Muscle of back (tissue), 11 donors: Measurements from ENCODE around the gene SPATS2. TPM values are rescaled to one million over a fixed set of nuclear protein-coding genes. Genes with fewer than 3 reads are reported as not detected.
"Not testable (repeated sequence)": the region's sequence is repeated elsewhere in the genome, so short reads cannot be mapped to it uniquely, and the experiment has no call there.

Experiments
- DNase-seq, 3 donors: peaks; one replicate each; pipeline versions ENCODE4 v3.0.0 to v3.0.0-alpha.2; 2013
- polyA plus RNA-seq, 10 donors: library from polyadenylated mRNA; unstranded; fragments of 120-200 nt; gene quantifications; one replicate each; pipeline ENCODE4 v1.2.1, GENCODE V29; 2013; ENCODE audit not compliant: insufficient read length in 10 of 10

SPATS2 gene
- polyA plus RNA-seq, 10 donors = 23.0 to 37.0 (median 28.1) TPM

GRCh38 chr12:49347311-49348193, 19.7 kb upstream of the SPATS2 start:
- peak; percentile 49 to 81 (median 65) for DNase-seq

- no peak for DNase-seq
These were observed 18.5 kb upstream of the SPATS2 start for GRCh38 chr12:49348781-49349180.

GRCh38 chr12:49349266-49349665, 18.0 kb upstream of the SPATS2 start:
- DNase-seq = no peak

GRCh38 chr12:49352351-49352750, 14.9 kb upstream of the SPATS2 start:
- no peak for DNase-seq

- no peak for DNase-seq
These were observed 11.3 kb upstream of the SPATS2 start for GRCh38 chr12:49355913-49356312.

- DNase-seq = peak in 2 of 3 donors; percentile 30 to 55
These were observed 10.1 kb upstream of the SPATS2 start for GRCh38 chr12:49357103-49357678.

- DNase-seq = peak; percentile 53 to 81 (median 74)
These were observed 8.7 kb upstream of the SPATS2 start for GRCh38 chr12:49358483-49359141.

GRCh38 chr12:49359671-49360070, 7.6 kb upstream of the SPATS2 start:
- no peak for DNase-seq

- no peak for DNase-seq
These were observed 5.2 kb upstream of the SPATS2 start for GRCh38 chr12:49362077-49362476.

- no peak for DNase-seq
These were observed 2.3 kb upstream of the SPATS2 start for GRCh38 chr12:49364989-49365388.

GRCh38 chr12:49365542-49365941, 1.7 kb upstream of the SPATS2 start:
- no peak for DNase-seq

- DNase-seq = no peak
These were observed 1.1 kb upstream of the SPATS2 start for GRCh38 chr12:49366096-49366651.

GRCh38 chr12:49366652-49367380, 446 bp upstream of the SPATS2 start:
- DNase-seq = peak; percentile 96 to 98 (median 96)

GRCh38 chr12:49368240-49368600, 958 bp downstream of the SPATS2 start:
- DNase-seq = no peak

GRCh38 chr12:49369411-49370145, 2.3 kb downstream of the SPATS2 start:
- DNase-seq = peak in 2 of 3 donors; percentile 58 to 80

- DNase-seq = no peak
These were observed 3.3 kb downstream of the SPATS2 start for GRCh38 chr12:49370539-49370938.

- DNase-seq = no peak
These were observed 8.1 kb downstream of the SPATS2 start for GRCh38 chr12:49375406-49375805.

- no peak for DNase-seq
These were observed 10.1 kb downstream of the SPATS2 start for GRCh38 chr12:49377386-49377785.

GRCh38 chr12:49380184-49380583, 12.9 kb downstream of the SPATS2 start:
- DNase-seq = not testable (repeated sequence)

GRCh38 chr12:49388682-49389386, 21.6 kb downstream of the SPATS2 start:
- DNase-seq = no peak

- DNase-seq = no peak
These were observed 22.1 kb downstream of the SPATS2 start for GRCh38 chr12:49389387-49389703.
